HG03342 (cell line): Measurements from ENCODE around the gene ERI3.
"Not testable (repeated sequence)": the region's sequence is repeated elsewhere in the genome, so short reads cannot be mapped to it uniquely, and the experiment has no call there.

Experiments
- ATAC-seq: cut with Tn5 transposase; IDR thresholded peaks from one replicate; pipeline ENCODE4 v1.9.1; 2021; ENCODE audit warnings: mild to moderate bottlenecking, moderate library complexity; ENCODE audit not compliant: unreplicated experiment

The ERI3 gene

DNA sequence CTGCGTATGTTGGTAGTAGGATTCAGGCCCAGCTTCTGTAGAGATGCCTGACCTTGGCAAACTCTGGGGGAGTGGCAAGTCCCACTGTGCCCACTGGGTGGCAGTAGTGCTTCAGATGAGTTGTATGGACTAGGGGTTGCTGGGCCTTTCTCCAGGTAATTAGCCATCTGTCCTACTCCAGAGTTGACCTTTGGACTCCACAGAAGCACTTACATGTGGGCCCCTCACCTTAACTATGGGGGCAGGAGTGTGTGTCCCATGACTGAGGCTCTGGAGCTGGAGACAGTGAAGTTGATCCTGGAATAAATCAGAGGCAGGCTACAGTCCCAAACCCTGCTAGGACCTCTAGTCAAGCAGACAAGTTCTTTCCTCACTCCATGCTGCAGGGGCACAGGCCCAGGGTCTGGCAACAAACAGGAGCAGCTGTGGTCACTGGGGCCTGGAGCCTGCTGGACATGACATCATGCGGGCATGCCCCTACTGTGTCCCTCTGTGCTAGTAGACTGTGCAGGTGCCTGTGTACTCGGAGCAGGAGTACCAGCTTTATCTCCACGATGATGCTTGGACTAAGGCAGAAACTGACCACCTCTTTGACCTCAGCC is 137.1 kb downstream of the ERI3 start:
- ATAC-seq: peak; percentile 46

GRCh38 chr1:44213222-44214112 is 141.6 kb downstream of the ERI3 start, which contains the start of gene DMAP1:
Gene DMAP1 (plus strand): TSS chr1:44213471. CDS start chr1:44213754, 283 bp downstream.
- ATAC-seq: peak; percentile 77

GRCh38 chr1:44212355-44213221 is 142.5 kb downstream of the ERI3 start:
- ATAC-seq: no peak

GRCh38 chr1:44210595-44210994 is 144.5 kb downstream of the ERI3 start:
- no peak for ATAC-seq

DNA sequence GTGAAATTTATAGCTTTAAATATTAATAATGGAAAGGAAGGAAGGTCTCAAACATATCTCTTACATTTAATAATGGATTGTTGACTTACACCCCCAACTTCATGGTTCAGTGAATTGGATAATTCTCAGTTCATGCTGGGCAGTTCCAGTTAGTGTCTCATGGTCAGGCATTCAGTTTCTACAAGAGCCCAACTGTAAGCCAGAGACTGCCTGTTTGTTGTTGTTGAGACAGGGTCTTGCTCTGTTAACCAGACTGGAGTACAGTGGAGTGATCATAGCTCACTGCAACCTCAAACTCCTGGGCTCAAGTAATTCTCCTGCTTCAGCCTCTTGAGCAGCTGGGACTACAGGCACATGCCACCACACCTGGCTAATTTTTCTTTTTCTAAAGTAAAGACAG is 146.8 kb downstream of the ERI3 start:
- ATAC-seq: no peak

- not testable (repeated sequence) for ATAC-seq
Measured at GRCh38 chr1:44206545-44206944, 148.5 kb downstream of the ERI3 start.

DNA sequence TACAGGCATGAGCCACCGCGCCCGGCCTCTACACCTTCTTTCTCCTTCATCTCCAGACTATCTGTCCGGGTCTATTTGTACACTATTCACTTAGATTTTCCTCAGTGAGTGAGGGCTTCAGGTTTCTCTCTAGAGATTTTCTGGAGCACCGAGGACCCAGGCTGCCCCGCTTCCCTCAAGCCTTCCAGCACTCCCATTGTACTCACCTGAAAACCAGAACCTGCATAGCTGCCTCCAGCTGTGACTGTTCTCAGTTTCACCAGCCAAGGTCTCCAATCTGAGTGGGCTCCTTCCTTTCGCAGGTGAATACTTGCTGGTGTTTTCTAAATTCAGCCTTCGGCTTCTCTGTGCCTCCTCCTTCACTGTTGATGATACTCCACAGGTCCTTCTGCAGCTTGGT is 154.7 kb downstream of the ERI3 start:
- no peak for ATAC-seq

GRCh38 chr1:44174630-44175029 is 180.4 kb downstream of the ERI3 start:
- no peak for ATAC-seq
